Lower leg skin (tissue), 3 donors: Measurements from ENCODE around the gene DDX56.

Experiments used
- POLR2A ChIP-seq, 2 donors: fragments of 450-650 bp; IDR thresholded peaks; one replicate each; pipeline ENCODE4 v1.6.1; 2016 to 2017; ENCODE audit warnings: antibody characterized with exemption in 2 of 2, mild to moderate bottlenecking in 1 of 2, moderate library complexity in 1 of 2
- TF ChIP-seq, protein P1 (sequence below), 3 donors: fragments of 450-650 bp; IDR thresholded peaks; one replicate each; pipeline ENCODE4 v1.5.1; 2016; ENCODE audit warnings: antibody characterized with exemption in 3 of 3, mild to moderate bottlenecking in 3 of 3, moderate library complexity in 2 of 3

DNA sequence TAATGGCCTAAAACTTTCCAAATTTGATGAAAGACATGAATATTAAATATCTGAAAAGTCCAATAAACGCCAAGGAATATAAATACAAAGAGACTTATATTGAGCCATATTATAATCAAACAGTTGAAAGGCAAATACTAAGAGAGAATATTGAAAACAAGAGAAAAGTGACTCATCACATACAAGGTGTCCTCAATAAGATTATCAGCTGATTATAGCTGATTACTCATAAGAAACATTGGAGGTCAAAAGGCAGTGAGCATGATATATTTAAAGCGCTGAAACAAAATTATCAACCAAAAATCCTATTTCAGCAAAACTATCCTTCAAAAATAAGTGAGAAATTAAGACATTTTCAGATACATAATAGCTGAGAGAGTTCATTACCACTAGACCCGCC lies 24.8 kb downstream of the DDX56 start:
- TF ChIP-seq, protein P1, sequence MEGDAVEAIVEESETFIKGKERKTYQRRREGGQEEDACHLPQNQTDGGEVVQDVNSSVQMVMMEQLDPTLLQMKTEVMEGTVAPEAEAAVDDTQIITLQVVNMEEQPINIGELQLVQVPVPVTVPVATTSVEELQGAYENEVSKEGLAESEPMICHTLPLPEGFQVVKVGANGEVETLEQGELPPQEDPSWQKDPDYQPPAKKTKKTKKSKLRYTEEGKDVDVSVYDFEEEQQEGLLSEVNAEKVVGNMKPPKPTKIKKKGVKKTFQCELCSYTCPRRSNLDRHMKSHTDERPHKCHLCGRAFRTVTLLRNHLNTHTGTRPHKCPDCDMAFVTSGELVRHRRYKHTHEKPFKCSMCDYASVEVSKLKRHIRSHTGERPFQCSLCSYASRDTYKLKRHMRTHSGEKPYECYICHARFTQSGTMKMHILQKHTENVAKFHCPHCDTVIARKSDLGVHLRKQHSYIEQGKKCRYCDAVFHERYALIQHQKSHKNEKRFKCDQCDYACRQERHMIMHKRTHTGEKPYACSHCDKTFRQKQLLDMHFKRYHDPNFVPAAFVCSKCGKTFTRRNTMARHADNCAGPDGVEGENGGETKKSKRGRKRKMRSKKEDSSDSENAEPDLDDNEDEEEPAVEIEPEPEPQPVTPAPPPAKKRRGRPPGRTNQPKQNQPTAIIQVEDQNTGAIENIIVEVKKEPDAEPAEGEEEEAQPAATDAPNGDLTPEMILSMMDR (IDR thresholded peaks at IDR 0.05) = no peak
- no peak for TF ChIP-seq POLR2A (IDR thresholded peaks at IDR 0.05)
